Common myeloid progenitor, CD34-positive (primary cell): ENCODE data around the gene SLC25A34.

Experiments used
- CTCF ChIA-PET: fragments of 350-600 bp; sonication (Branson Sonifier 250); formaldehyde crosslinking; loops from one replicate; lab custom pipeline; 2021; ENCODE audit warnings: antibody characterized with exemption; lab: Charles Lee
- POLR2A ChIA-PET: fragments of 350-600 bp; sonication (Branson Sonifier 250); formaldehyde crosslinking; loops from one replicate; lab custom pipeline; 2021; ENCODE audit warnings: antibody characterized with exemption; lab: Charles Lee
- DNase-seq, 3 donors: peaks; one replicate each; pipeline versions ENCODE4 v3.0.0 to v3.0.0-alpha.2; 2013
- H3K27ac ChIP-seq, 2 experiments: 1 replicate in 1 of 2; 2 replicates in 1 of 2; pipeline ENCODE4 v1.7.0; 2013; ENCODE audit warnings: inconsistent platforms in 2 of 2, low read length in 2 of 2, mild to moderate bottlenecking in 2 of 2, low read depth in 1 of 2, moderate library complexity in 1 of 2; ENCODE audit not compliant: severe bottlenecking in 2 of 2, insufficient read depth in 1 of 2, poor library complexity in 1 of 2
- H3K27me3 ChIP-seq, 5 experiments: replicated peaks in 2 of 5; 1 replicate in 3 of 5; 2 replicates in 2 of 5; pipeline versions ENCODE4 v1.6.1 to v1.7.0; 2013; ENCODE audit warnings: low read length in 4 of 5, mild to moderate bottlenecking in 2 of 5, moderate library complexity in 2 of 5, inconsistent platforms in 1 of 5; ENCODE audit not compliant: insufficient read depth in 5 of 5, control insufficient read depth in 4 of 5
- H3K36me3 ChIP-seq, 4 experiments: 1 replicate in 2 of 4; 2 replicates in 2 of 4; pipeline versions ENCODE4 v1.6.1 to v1.7.0; 2013; ENCODE audit warnings: low read length in 3 of 4, control low read depth in 1 of 4, mild to moderate bottlenecking in 1 of 4; ENCODE audit not compliant: control insufficient read depth in 4 of 4, insufficient read depth in 4 of 4
- H3K4me1 ChIP-seq, 4 experiments: 1 replicate in 3 of 4; 2 replicates in 1 of 4; pipeline versions ENCODE4 v1.6.1 to v1.7.1; 2013; ENCODE audit warnings: low read length in 3 of 4, mild to moderate bottlenecking in 3 of 4, control low read depth in 1 of 4, inconsistent platforms in 1 of 4, moderate library complexity in 1 of 4; ENCODE audit not compliant: control insufficient read depth in 4 of 4, insufficient read depth in 4 of 4; ENCODE audit errors: control extremely low read depth in 1 of 4
- H3K4me3 ChIP-seq, 7 experiments: 1 replicate in 4 of 7; 2 replicates in 3 of 7; pipeline versions ENCODE4 v1.5.1 to v1.7.0; 2013; ENCODE audit warnings: mild to moderate bottlenecking in 7 of 7, low read length in 6 of 7, moderate library complexity in 6 of 7, inconsistent platforms in 2 of 7, low read depth in 2 of 7, control low read depth in 1 of 7; ENCODE audit not compliant: insufficient read depth in 4 of 7, control insufficient read depth in 1 of 7; ENCODE audit errors: extremely low read depth in 1 of 7
- H3K9me3 ChIP-seq, 5 experiments: 1 replicate in 4 of 5; 2 replicates in 1 of 5; pipeline versions ENCODE4 v1.6.1 to v1.7.1; 2013; ENCODE audit warnings: low read length in 4 of 5, mild to moderate bottlenecking in 2 of 5, inconsistent platforms in 1 of 5, low read depth in 1 of 5, moderate library complexity in 1 of 5; ENCODE audit not compliant: control insufficient read depth in 4 of 5, insufficient read depth in 2 of 5; ENCODE audit errors: control extremely low read depth in 1 of 5
- WGBS: methylation state at CpG from one replicate; pipeline ENCODE4 v1.1.5; 2013; ENCODE audit not compliant: insufficient coverage; 5-methylcytosine and 5-hydroxymethylcytosine counted together

Gene SLC25A34

GRCh38 chr1:15703562-15703961, 32.5 kb upstream of the SLC25A34 start:
- ChIA-PET CTCF (interaction anchor here (1.0 kb wide), 1 partner anchor 12 kb away, joined by 3 read pairs; no protein-coding TSS in a partner anchor), POLR2A (interaction anchor here (0.5 kb wide), 1 partner anchor 22 kb away, joined by 3 read pairs; no protein-coding TSS in a partner anchor)
- H3K4me1 ChIP-seq = peaks cover 0 to 2% (median 0%) of the 10 kb centered on the region in 4 experiments
- 100% methylated on average over 7 of the region's 9 CpGs for WGBS
- no peak overlapping the region for H3K4me3 ChIP-seq
- H3K27me3 ChIP-seq = no peaks in the 10 kb centered on the region
- no peak overlapping the region for H3K27ac ChIP-seq
- H3K9me3 ChIP-seq = no peaks in the 10 kb centered on the region
- H3K36me3 ChIP-seq = peaks cover 0 to 19% (median 7%) of the 10 kb centered on the region in 4 experiments
- no peak for DNase-seq

GRCh38 chr1:15704526-15705183, 31.4 kb upstream of the SLC25A34 start:
- H3K4me1 ChIP-seq = no peaks in the 10 kb centered on the region
- WGBS = 96% methylated on average over 10 of the region's 17 CpGs
- ChIA-PET CTCF (interaction anchor here (1.0 kb wide), 1 partner anchor 13 kb away, joined by 3 read pairs; no protein-coding TSS in a partner anchor), POLR2A (interaction anchor here (0.6 kb wide), 1 partner anchor 52 kb away, joined by 4 read pairs; no protein-coding TSS in a partner anchor)
- no peak overlapping the region for H3K4me3 ChIP-seq
- no peaks in the 10 kb centered on the region for H3K27me3 ChIP-seq
- no peak overlapping the region for H3K27ac ChIP-seq
- H3K9me3 ChIP-seq = no peaks in the 10 kb centered on the region
- H3K36me3 ChIP-seq = peaks cover 0 to 19% (median 7%) of the 10 kb centered on the region in 4 experiments
- DNase-seq = no peak

DNA sequence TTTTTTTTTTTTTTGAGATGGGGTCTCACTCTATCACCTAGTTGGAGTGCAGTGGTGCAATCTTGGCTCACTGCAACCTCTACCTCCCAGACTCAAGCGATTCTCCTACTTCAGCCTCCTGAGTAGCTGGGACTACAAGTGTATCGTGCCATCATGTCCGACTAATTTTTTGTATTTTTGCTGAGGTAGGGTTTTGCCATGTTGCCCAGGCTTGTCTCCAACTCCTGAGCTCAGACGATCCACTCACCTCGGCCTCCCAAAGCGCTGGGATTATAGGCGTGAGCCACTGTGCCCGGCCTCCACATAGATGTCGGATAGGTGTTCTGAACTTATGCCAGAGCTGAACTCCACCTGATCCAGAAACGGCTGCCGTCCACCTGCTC, 30.9 kb upstream of the SLC25A34 start:
- Histone ChIP-seq H3K36me3 (peaks cover 0 to 19% (median 7%) of the 10 kb centered on the region in 4 experiments), H3K4me1 (no peaks in the 10 kb centered on the region), H3K27me3 (no peaks in the 10 kb centered on the region), H3K9me3 (no peaks in the 10 kb centered on the region), H3K27ac (no peak overlapping the region), H3K4me3 (no peak overlapping the region)
- 98% methylated on average over 9 of the region's 11 CpGs for WGBS
- DNase-seq = no peak
- ChIA-PET POLR2A (interaction anchor here (0.6 kb wide), 1 partner anchor 53 kb away, joined by 4 read pairs; no protein-coding TSS in a partner anchor), CTCF (interaction anchor here (0.5 to 2.4 kb wide), 2 partner anchors 14 to 100 kb away, joined by 4 to 6 read pairs; no protein-coding TSS in a partner anchor)

GRCh38 chr1:15706751-15707150, 29.3 kb upstream of the SLC25A34 start:
- Histone ChIP-seq H3K4me3 (no peak overlapping the region), H3K4me1 (no peaks in the 10 kb centered on the region), H3K9me3 (no peaks in the 10 kb centered on the region), H3K36me3 (peaks cover 0 to 18% (median 7%) of the 10 kb centered on the region in 4 experiments), H3K27me3 (no peaks in the 10 kb centered on the region), H3K27ac (no peak overlapping the region)
- ChIA-PET CTCF (interaction anchor here (1.9 to 2.4 kb wide), 2 partner anchors 10 to 15 kb away, joined by 6 to 10 read pairs; no protein-coding TSS in a partner anchor), POLR2A (no interaction called here)
- DNase-seq = no peak
- 100% methylated on average over 3 of the region's 7 CpGs for WGBS

DNA sequence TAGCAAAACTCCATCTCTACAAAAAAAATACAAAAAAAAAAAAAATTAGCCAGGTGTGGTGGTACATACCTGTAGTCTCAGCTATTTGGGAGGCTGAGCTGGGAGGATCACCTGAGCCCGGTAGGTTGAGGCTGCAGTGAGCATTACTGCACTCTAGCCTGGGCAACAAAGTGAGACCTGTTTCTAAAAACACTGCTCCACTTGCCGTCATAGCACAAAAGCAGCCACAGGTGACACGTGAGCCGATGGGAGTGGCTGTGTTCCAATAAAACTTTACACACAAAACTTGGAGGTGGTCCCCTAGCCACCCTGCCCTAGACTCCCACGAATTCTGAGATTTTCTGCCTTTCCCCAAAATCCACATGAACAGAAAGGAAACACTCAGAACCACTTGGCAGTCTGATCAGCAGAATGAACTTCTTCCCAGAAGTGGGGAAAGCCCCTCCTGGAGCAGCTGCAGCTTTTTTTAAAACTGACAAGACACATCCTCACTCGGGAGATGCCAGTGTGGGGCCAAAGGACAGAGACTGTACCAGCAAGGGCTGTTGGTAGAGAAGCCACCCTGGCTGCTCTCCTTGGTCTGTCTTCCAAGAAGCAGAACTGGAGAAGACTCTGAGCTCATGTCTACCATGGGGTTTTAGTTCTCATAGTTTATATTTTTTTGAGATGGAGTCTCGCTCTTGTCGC, 28.7 kb upstream of the SLC25A34 start:
- peaks cover 0 to 13% (median 5%) of the 10 kb centered on the region in 4 experiments for H3K36me3 ChIP-seq
- no peaks in the 10 kb centered on the region for H3K27me3 ChIP-seq
- CTCF ChIA-PET = interaction anchor here (1.5 to 2.4 kb wide), 3 partner anchors 9 to 16 kb away, joined by 4 to 10 read pairs (median 6); no protein-coding TSS in a partner anchor
- H3K4me1 ChIP-seq = no peaks in the 10 kb centered on the region
- H3K4me3 ChIP-seq = no peak overlapping the region
- WGBS = 94% methylated on average over 6 of the region's 8 CpGs
- H3K27ac ChIP-seq = no peak overlapping the region
- H3K9me3 ChIP-seq = no peaks in the 10 kb centered on the region
- POLR2A ChIA-PET = no interaction called here
- DNase-seq = no peak

- Histone ChIP-seq H3K27me3 (no peaks in the 10 kb centered on the region), H3K4me1 (no peaks in the 10 kb centered on the region), H3K9me3 (no peaks in the 10 kb centered on the region), H3K4me3 (no peak overlapping the region), H3K36me3 (peaks cover 0 to 13% (median 5%) of the 10 kb centered on the region in 4 experiments), H3K27ac (no peak overlapping the region)
- no peak for DNase-seq
- POLR2A ChIA-PET = no interaction called here
- CTCF ChIA-PET = interaction anchor here (0.9 to 1.5 kb wide), 2 partner anchors 8 to 11 kb away, joined by 4 to 5 read pairs; no protein-coding TSS in a partner anchor
- WGBS = 100% methylated on average over 6 of the region's 15 CpGs
Measured at GRCh38 chr1:15708486-15709137, 27.4 kb upstream of the SLC25A34 start.
